Ascending aorta (tissue), 2 donors: ENCODE data around the gene ENAH. TPM values are rescaled to one million over a fixed set of nuclear protein-coding genes. Genes with fewer than 3 reads are reported as not detected.

Experiments
- DNase-seq, 2 donors: peaks; one replicate each; pipeline ENCODE4 v3.0.0-alpha.2; 2019; ENCODE audit warnings: low spot score in 2 of 2
- H3K27ac ChIP-seq, 2 donors: fragments of 200-600 bp; sonication (generic); one replicate each; pipeline ENCODE4 v1.5.1; 2016 to 2017; ENCODE audit warnings: mild to moderate bottlenecking in 1 of 2
- H3K27me3 ChIP-seq: fragments of 200-600 bp; sonication (generic); one replicate; pipeline ENCODE4 v1.5.1; 2017
- H3K36me3 ChIP-seq, 2 donors: fragments of 200-600 bp; sonication (generic); one replicate each; pipeline ENCODE4 v1.5.1; 2016
- H3K4me1 ChIP-seq, 2 donors: fragments of 200-600 bp; sonication (generic); one replicate each; pipeline ENCODE4 v1.5.1; 2016 to 2017; ENCODE audit warnings: mild to moderate bottlenecking in 1 of 2
- H3K4me3 ChIP-seq, 2 donors: fragments of 200-600 bp; sonication (generic); one replicate each; pipeline ENCODE4 v1.5.1; 2016 to 2017; ENCODE audit warnings: mild to moderate bottlenecking in 1 of 2
- H3K9me3 ChIP-seq, 2 donors: fragments of 200-600 bp; sonication (generic); one replicate each; pipeline ENCODE4 v1.5.1; 2016
- CTCF ChIP-seq, 3 experiments: fragments of 200-600 bp in 2 of 3; fragments of 450-650 bp in 1 of 3; sonication (generic) in 2 of 3; IDR thresholded peaks; one replicate each; pipeline ENCODE4 v1.5.1; 2016 to 2019; ENCODE audit warnings: antibody characterized with exemption in 3 of 3, mild to moderate bottlenecking in 1 of 3, moderate library complexity in 1 of 3
- intact Hi-C: fragments of 100-400 bp; cut with DNase I; formaldehyde crosslinking; loops from one replicate; pipeline ENCODE4 v1.15.1; 2023
- total RNA-seq: library from RNA; depleted of rRNA; stranded (reverse); fragments of >200 nt; gene quantifications from one replicate; pipeline ENCODE4 v1.1.0, GENCODE V29; 2016

The ENAH gene
- total RNA-seq, 1 donor from 2014 or later: 103 TPM

GRCh38 chr1:225691861-225692516, 39.1 kb upstream of the ENAH start:
- peak in 1 of 2 donors; percentile 50 for DNase-seq
- Histone ChIP-seq H3K9me3 (no peaks in the 10 kb centered on the region), H3K27me3 (no peaks in the 10 kb centered on the region), H3K36me3 (no peaks in the 10 kb centered on the region), H3K4me3 (no peak overlapping the region), H3K27ac (peak overlapping the region; percentile 79), H3K4me1 (peaks cover 16 to 56% of the 10 kb centered on the region in 2 donors)
- TF ChIP-seq CTCF (IDR thresholded peaks at IDR 0.05): no peak
- intact Hi-C loops: loop anchor here (2.0 kb wide), 1 partner anchor 35 kb away; no protein-coding TSS in a partner anchor

- DNase-seq: peak in 1 of 2 donors; percentile 44
- H3K4me1 ChIP-seq: peaks cover 16 to 53% of the 10 kb centered on the region in 2 donors
- no peaks in the 10 kb centered on the region for H3K27me3 ChIP-seq
- H3K4me3 ChIP-seq: no peak overlapping the region
- no peaks in the 10 kb centered on the region for H3K36me3 ChIP-seq
- no peaks in the 10 kb centered on the region for H3K9me3 ChIP-seq
- intact Hi-C loops: no loop called here
- TF ChIP-seq CTCF (IDR thresholded peaks at IDR 0.05): no peak
- peak overlapping the region; percentile 79 for H3K27ac ChIP-seq
Observed at GRCh38 chr1:225691377-225691776, 38.5 kb upstream of the ENAH start.

GRCh38 chr1:225689882-225690459, 37.0 kb upstream of the ENAH start:
- intact Hi-C loops: no loop called here

GRCh38 chr1:225688345-225688744, 35.4 kb upstream of the ENAH start:
- DNase-seq: peak in 1 of 2 donors; percentile 37
- H3K36me3 ChIP-seq: no peaks in the 10 kb centered on the region
- H3K4me1 ChIP-seq: peaks cover 11 to 35% of the 10 kb centered on the region in 2 donors
- no peaks in the 10 kb centered on the region for H3K9me3 ChIP-seq
- H3K27me3 ChIP-seq: no peaks in the 10 kb centered on the region
- H3K4me3 ChIP-seq: no peak overlapping the region
- intact Hi-C loops: no loop called here
- TF ChIP-seq CTCF (IDR thresholded peaks at IDR 0.05): no peak
- no peak overlapping the region for H3K27ac ChIP-seq

More at GRCh38 chr1:225689882-225690459, 37.0 kb upstream of the ENAH start:
- H3K4me1 ChIP-seq: peaks cover 16 to 48% of the 10 kb centered on the region in 2 donors
- no peak overlapping the region for H3K27ac ChIP-seq
- H3K9me3 ChIP-seq: no peaks in the 10 kb centered on the region
- no peak overlapping the region for H3K4me3 ChIP-seq
- H3K36me3 ChIP-seq: no peaks in the 10 kb centered on the region
- no peak for TF ChIP-seq CTCF (IDR thresholded peaks at IDR 0.05)
- H3K27me3 ChIP-seq: no peaks in the 10 kb centered on the region
- DNase-seq: peak in 1 of 2 donors; percentile 2

GRCh38 chr1:225685476-225686176, 32.7 kb upstream of the ENAH start:
- Histone ChIP-seq H3K4me3 (no peak overlapping the region), H3K9me3 (no peaks in the 10 kb centered on the region), H3K27me3 (no peaks in the 10 kb centered on the region), H3K36me3 (no peaks in the 10 kb centered on the region), H3K4me1 (peaks cover 0 to 9% of the 10 kb centered on the region in 2 donors), H3K27ac (peak overlapping the region; percentile 29 to 71)
- intact Hi-C loops: no loop called here
- no peak for TF ChIP-seq CTCF (IDR thresholded peaks at IDR 0.05)
- DNase-seq: peak in 1 of 2 donors; percentile 52
